OCI-LY3 (cell line): Measurements from ENCODE around the gene PAK5.

Source experiments
- H2AFZ ChIP-seq: fragments of 200-600, 300-600 bp; shearing (Covaris generic); 2 replicates; pipeline ENCODE4 v1.6.0; 2014; ENCODE audit warnings: antibody characterized with exemption, low read depth, low read length
- H3K27ac ChIP-seq: fragments of 200-600, 300-600 bp; sonication (generic); 2 replicates; pipeline ENCODE4 v1.5.1; 2014; ENCODE audit warnings: mild to moderate bottlenecking, low read length, moderate library complexity, mixed read lengths
- H3K27me3 ChIP-seq: fragments of 200-600, 300-600 bp; sonication (generic); 2 replicates; pipeline ENCODE4 v1.6.1; 2014; ENCODE audit warnings: low read depth, low read length, mixed read lengths
- H3K36me3 ChIP-seq: fragments of 200-600, 300-600 bp; sonication (generic); replicated peaks from 2 replicates; pipeline ENCODE3; 2014; ENCODE audit warnings: low read depth, low read length, mixed read lengths
- H3K4me1 ChIP-seq: fragments of 300-600, 200-600 bp; sonication (generic); 2 replicates; pipeline ENCODE4 v1.6.1; 2014; ENCODE audit warnings: low read length, mixed read lengths
- H3K4me2 ChIP-seq: fragments of 200-600, 300-600 bp; sonication (generic); 2 replicates; pipeline ENCODE4 v1.6.1; 2014; ENCODE audit warnings: low read length, mixed read lengths
- H3K4me3 ChIP-seq: fragments of 300-600, 200-600 bp; sonication (generic); 2 replicates; pipeline ENCODE4 v1.5.1; 2014; ENCODE audit warnings: antibody characterized with exemption, mild to moderate bottlenecking, low read length, moderate library complexity
- H3K79me2 ChIP-seq: fragments of 300-600, 200-600 bp; shearing (Covaris generic); 2 replicates; pipeline ENCODE4 v1.6.1; 2014; ENCODE audit warnings: mild to moderate bottlenecking, low read length, mixed read lengths
- H3K9ac ChIP-seq: fragments of 300-600, 200-600 bp; shearing (Covaris generic); 2 replicates; pipeline ENCODE4 v1.6.0; 2014; ENCODE audit warnings: mild to moderate bottlenecking, low read length, moderate library complexity
- H3K9me3 ChIP-seq: fragments of 200-600, 300-600 bp; shearing (Covaris generic); 2 replicates; pipeline ENCODE4 v1.6.1; 2014; ENCODE audit warnings: low read length, mixed read lengths; ENCODE audit not compliant: insufficient read depth
- H4K20me1 ChIP-seq: fragments of 200-600, 300-600 bp; sonication (generic); 2 replicates; pipeline ENCODE4 v1.6.1; 2016; ENCODE audit warnings: low read length, mixed read lengths; ENCODE audit not compliant: insufficient read depth
- EZH2phosphoT487 ChIP-seq: fragments of 200-600 bp; shearing (Covaris generic); IDR thresholded peaks from 2 replicates; pipeline ENCODE4 v1.6.1; 2018; ENCODE audit warnings: antibody characterized with exemption, mixed run types, low read depth
- TF ChIP-seq, protein P1 (sequence below): fragments of 200-600, 300-600 bp; sonication (generic); IDR thresholded peaks from 2 replicates; pipeline ENCODE4 v1.5.1; 2014; ENCODE audit warnings: antibody characterized with exemption, low read length, low read depth

Gene PAK5

DNA sequence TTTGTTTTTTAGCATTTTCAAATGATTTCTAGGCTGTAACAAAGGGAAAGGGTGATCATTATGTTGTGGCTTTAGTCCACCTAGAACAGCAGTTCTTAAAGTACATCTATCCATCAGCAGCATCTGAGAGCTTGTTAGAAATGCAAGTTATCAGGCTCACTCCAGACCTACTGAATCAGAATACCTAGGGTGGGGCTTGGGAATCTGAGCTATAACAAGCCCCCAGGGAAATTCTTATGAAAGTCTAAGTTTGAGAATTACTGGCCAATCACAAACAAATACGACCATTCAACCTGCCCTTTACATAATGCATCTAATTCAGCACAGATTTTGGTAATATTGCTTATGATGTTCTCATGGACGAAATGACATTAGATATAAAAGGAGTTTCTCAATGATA is 201.0 kb downstream of the PAK5 start:
- no peak overlapping the region for H2AFZ ChIP-seq
- peaks cover 15% of the 10 kb centered on the region; the same call in 1 of the 2 replicates for H3K27me3 ChIP-seq
- H3K9ac ChIP-seq, result no peak overlapping the region
- H3K4me3 ChIP-seq, result no peak overlapping the region
- no peaks in the 10 kb centered on the region for H3K9me3 ChIP-seq
- TF ChIP-seq, protein P1, sequence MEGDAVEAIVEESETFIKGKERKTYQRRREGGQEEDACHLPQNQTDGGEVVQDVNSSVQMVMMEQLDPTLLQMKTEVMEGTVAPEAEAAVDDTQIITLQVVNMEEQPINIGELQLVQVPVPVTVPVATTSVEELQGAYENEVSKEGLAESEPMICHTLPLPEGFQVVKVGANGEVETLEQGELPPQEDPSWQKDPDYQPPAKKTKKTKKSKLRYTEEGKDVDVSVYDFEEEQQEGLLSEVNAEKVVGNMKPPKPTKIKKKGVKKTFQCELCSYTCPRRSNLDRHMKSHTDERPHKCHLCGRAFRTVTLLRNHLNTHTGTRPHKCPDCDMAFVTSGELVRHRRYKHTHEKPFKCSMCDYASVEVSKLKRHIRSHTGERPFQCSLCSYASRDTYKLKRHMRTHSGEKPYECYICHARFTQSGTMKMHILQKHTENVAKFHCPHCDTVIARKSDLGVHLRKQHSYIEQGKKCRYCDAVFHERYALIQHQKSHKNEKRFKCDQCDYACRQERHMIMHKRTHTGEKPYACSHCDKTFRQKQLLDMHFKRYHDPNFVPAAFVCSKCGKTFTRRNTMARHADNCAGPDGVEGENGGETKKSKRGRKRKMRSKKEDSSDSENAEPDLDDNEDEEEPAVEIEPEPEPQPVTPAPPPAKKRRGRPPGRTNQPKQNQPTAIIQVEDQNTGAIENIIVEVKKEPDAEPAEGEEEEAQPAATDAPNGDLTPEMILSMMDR, result no peak
- no peak for TF ChIP-seq EZH2phosphoT487
- H4K20me1 ChIP-seq, result no peaks in the 10 kb centered on the region
- H3K4me1 ChIP-seq, result no peaks in the 10 kb centered on the region
- no peak overlapping the region for H3K4me2 ChIP-seq
- no peak overlapping the region for H3K27ac ChIP-seq
- no peaks in the 10 kb centered on the region for H3K36me3 ChIP-seq
- H3K79me2 ChIP-seq, result no peaks in the 10 kb centered on the region

GRCh38 chr20:9635750-9636149 is 203.1 kb downstream of the PAK5 start:
- Histone ChIP-seq H3K27ac (no peak overlapping the region), H3K36me3 (no peaks in the 10 kb centered on the region), H3K79me2 (no peaks in the 10 kb centered on the region), H3K9me3 (no peaks in the 10 kb centered on the region), H3K9ac (no peak overlapping the region), H3K4me2 (no peak overlapping the region), H4K20me1 (no peaks in the 10 kb centered on the region), H3K27me3 (peaks cover 20% of the 10 kb centered on the region), H3K4me1 (no peaks in the 10 kb centered on the region), H3K4me3 (no peak overlapping the region), H2AFZ (no peak overlapping the region)
- TF ChIP-seq, protein P1, result no peak
- TF ChIP-seq EZH2phosphoT487, result no peak

GRCh38 chr20:9634327-9634726 is 204.5 kb downstream of the PAK5 start:
- Histone ChIP-seq H3K9me3 (no peaks in the 10 kb centered on the region), H3K4me1 (no peaks in the 10 kb centered on the region), H3K4me3 (no peak overlapping the region), H3K9ac (no peak overlapping the region), H4K20me1 (no peaks in the 10 kb centered on the region), H3K27me3 (peaks cover 33% of the 10 kb centered on the region), H3K27ac (no peak overlapping the region), H3K36me3 (no peaks in the 10 kb centered on the region), H3K4me2 (no peak overlapping the region), H3K79me2 (no peaks in the 10 kb centered on the region), H2AFZ (no peak overlapping the region)
- TF ChIP-seq EZH2phosphoT487, result no peak
- TF ChIP-seq, protein P1, result no peak

- Histone ChIP-seq H3K27ac (no peak overlapping the region), H3K4me3 (no peak overlapping the region), H3K27me3 (peaks cover 36% of the 10 kb centered on the region), H2AFZ (no peak overlapping the region), H3K79me2 (no peaks in the 10 kb centered on the region), H3K9me3 (no peaks in the 10 kb centered on the region), H3K36me3 (no peaks in the 10 kb centered on the region), H3K4me1 (no peaks in the 10 kb centered on the region), H4K20me1 (no peaks in the 10 kb centered on the region), H3K9ac (no peak overlapping the region), H3K4me2 (no peak overlapping the region)
- TF ChIP-seq EZH2phosphoT487, result no peak
- TF ChIP-seq, protein P1, result no peak
Measured at GRCh38 chr20:9632991-9633390, 205.9 kb downstream of the PAK5 start.
